ENCODE measurements around the gene PEA15. TPM values are rescaled to one million over a fixed set of nuclear protein-coding genes. Genes with fewer than 3 reads are reported as not detected.

Gene PEA15
- total and polyA plus RNA-seq, 2 of the 8 experiments (the other 6 are each of a cell fraction or from before 2014, with no cell fraction given): 71.3 to 75.1 TPM

GRCh38 chr1:160167056-160167455 lies 38.1 kb upstream of the PEA15 start:
- 76% methylated on average over 4 of the region's 4 CpGs; no CpG with 5 or more reads in 1 of the 2 experiments for WGBS, 2 experiments (ENCODE audit: extremely low coverage in 1 of 2, insufficient coverage in 1 of 2, insufficient read length in 1 of 2, insufficient replicate concordance in 2 of 2, low coverage in 1 of 2, low lambda C conversion rate in 2 of 2, missing lambda C conversion rate in 1 of 2)
- no peak overlapping the region for H3K14ac ChIP-seq (ENCODE audit: insufficient read length)
- TF ChIP-seq NANOG (IDR thresholded peaks at IDR 0.05; ENCODE audit: insufficient read depth, low read depth, low read length, poor library complexity, severe bottlenecking): no peak
- no peak for TF ChIP-seq SRF (IDR thresholded peaks at IDR 0.05; ENCODE audit: low read depth, low read length)
- TF ChIP-seq TBP (IDR thresholded peaks at IDR 0.05; ENCODE audit: low read depth, low read length): no peak
- no peak for TF ChIP-seq USF2 (IDR thresholded peaks at IDR 0.05; ENCODE audit: low read length)
- TF ChIP-seq YY1 (IDR thresholded peaks at IDR 0.05; ENCODE audit: low read depth, low read length): no peak
- no peak for TF ChIP-seq SP2 (IDR thresholded peaks at IDR 0.05; ENCODE audit: low read length)
- no peak for TF ChIP-seq ZNF274 (IDR thresholded peaks at IDR 0.05; ENCODE audit: borderline replicate concordance, extremely low read depth, low read length)
- no peak for TF ChIP-seq MAX (IDR thresholded peaks at IDR 0.05)
- no peak for TF ChIP-seq HDAC6 (IDR thresholded peaks at IDR 0.05; ENCODE audit: low read depth, low read length)
- peak overlapping the region; percentile 93; the same call in 1 of the 2 replicates for H2BK12ac ChIP-seq (ENCODE audit: low read depth, low read length)
- no peak overlapping the region for H4K8ac ChIP-seq (ENCODE audit: extremely low read depth, insufficient read depth, low read length)
- no peak overlapping the region for H4K5ac ChIP-seq (ENCODE audit: insufficient read length, low read depth, low read length)
- ChIA-PET POLR2A (ENCODE audit: partially characterized antibody) (interaction anchor here (0.7 to 11.8 kb wide), 8 partner anchors 14 to 95 kb away, joined by 3 to 107 read pairs (median 4); partner anchors contain the start of genes DCAF8 and PEA15), CTCF (ENCODE audit: partially characterized antibody) (interaction anchor here (0.8 to 18.4 kb wide), 27 partner anchors 8 to 113 kb away, joined by 3 to 257 read pairs (median 4); partner anchors contain the start of genes ATP1A2, CASQ1, KCNJ9 and PEA15)
- H3K56ac ChIP-seq (replicated peaks; ENCODE audit: insufficient read length, low read depth, low read length): no peak overlapping the region
- no peak for DNase-seq (ENCODE audit: low read depth in 1 of 2, low spot score in 2 of 2)
- no peak overlapping the region for H3K27ac ChIP-seq (ENCODE audit: low read depth, low read length)
- H3K9ac ChIP-seq (replicated peaks in 1 of 4; ENCODE audit: extremely low read depth in 1 of 4, low read depth in 3 of 4, low read length in 3 of 4): no peak overlapping the region
- FAIRE-seq: no peak
- no peak overlapping the region; a peak in 1 of 4 replicates for H3K4me2 ChIP-seq (ENCODE audit: insufficient read depth in 1 of 2, low read depth in 2 of 2, low read length in 2 of 2)
- H3K4me3 ChIP-seq (ENCODE audit: extremely low read depth in 1 of 4, insufficient read depth in 2 of 4, low read depth in 3 of 4, low read length in 4 of 4): no peak overlapping the region
- no peak overlapping the region for H2AFZ ChIP-seq (ENCODE audit: low read length)
- no peaks in the 10 kb centered on the region for H3K79me2 ChIP-seq (ENCODE audit: control insufficient read depth in 1 of 2, insufficient read depth in 2 of 2, low read length in 2 of 2)
- H2AK5ac ChIP-seq (ENCODE audit: low read depth, low read length): peak overlapping the region; percentile 5; the same call in 1 of the 2 replicates
- no peak overlapping the region for H2BK120ac ChIP-seq (replicated peaks; ENCODE audit: low read depth, low read length)
- H3K23ac ChIP-seq (ENCODE audit: insufficient read length): no peak overlapping the region
- peak overlapping the region; percentile 99; the same call in 1 of the 2 replicates for H2BK20ac ChIP-seq (ENCODE audit: low read length)
- no peaks in the 10 kb centered on the region for H3K36me3 ChIP-seq (ENCODE audit: control insufficient read depth in 2 of 4, insufficient read depth in 4 of 4, low read length in 3 of 4)
- no peak overlapping the region for H3K4ac ChIP-seq (replicated peaks; ENCODE audit: insufficient read length, low read depth, low read length)
- no peaks in the 10 kb centered on the region for H3K9me3 ChIP-seq (ENCODE audit: insufficient read depth in 2 of 2, low read depth in 1 of 2, low read length in 1 of 2)
- H4K20me1 ChIP-seq (replicated peaks in 1 of 2; ENCODE audit: control insufficient read depth in 1 of 2, insufficient read depth in 2 of 2, low read length in 2 of 2): no peaks in the 10 kb centered on the region
- peaks cover 0 to 2% (median 0%) of the 10 kb centered on the region in 4 experiments; a peak in 1 of 7 replicates for H3K27me3 ChIP-seq (replicated peaks in 1 of 4; ENCODE audit: control insufficient read depth in 3 of 4, extremely low read depth in 1 of 4, insufficient read depth in 3 of 4, low read length in 3 of 4)
- H3K18ac ChIP-seq (ENCODE audit: extremely low read depth, low read length): no peak overlapping the region
- peaks cover 3% of the 10 kb centered on the region; the same call in 1 of the 2 replicates for H3K23me2 ChIP-seq (ENCODE audit: low read depth, low read length)
- H3K79me1 ChIP-seq (ENCODE audit: low read depth, low read length): no peaks in the 10 kb centered on the region
- H3K4me1 ChIP-seq (replicated peaks in 1 of 4; ENCODE audit: control insufficient read depth in 3 of 4, insufficient read depth in 4 of 4, low read length in 3 of 4): peaks cover 8 to 25% (median 20%) of the 10 kb centered on the region in 4 experiments; a peak in 6 of 7 replicates
- H2BK15ac ChIP-seq (ENCODE audit: low read length): no peak overlapping the region
- peak overlapping the region; percentile 36 for H4K91ac ChIP-seq (replicated peaks; ENCODE audit: insufficient read length, low read length)
- peak overlapping the region; percentile 87; the same call in 1 of the 2 replicates for H2BK5ac ChIP-seq (ENCODE audit: low read depth, low read length)
